Hippocampal formation (tissue), 2 donors: Measurements from ENCODE around the gene LENG9.

Source experiments
- DNase-seq, 2 donors: peaks; one replicate each; lab custom pipeline; 2025; lab: John Stamatoyannopoulos, UW

The LENG9 gene

DNA sequence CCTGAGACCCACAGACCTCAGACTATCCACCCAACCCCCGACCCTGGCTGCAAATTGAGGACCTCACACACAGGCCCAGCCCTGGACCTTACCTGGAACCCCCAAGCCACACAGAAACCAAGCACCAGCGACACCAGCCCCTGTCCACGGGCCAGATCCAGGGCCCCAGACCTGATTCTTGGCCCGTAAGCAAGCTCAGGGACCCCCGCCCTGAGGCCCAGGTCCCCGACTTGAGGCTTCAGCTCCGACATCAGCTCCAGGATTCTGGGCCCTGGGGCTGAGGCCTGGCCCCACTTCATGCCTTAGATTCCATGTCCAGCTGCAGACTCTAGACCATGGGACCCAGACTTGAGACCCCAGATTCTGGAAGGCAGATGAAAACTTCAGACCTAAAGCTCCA lies 42.1 kb downstream of the LENG9 start:
- no peak for DNase-seq

DNA sequence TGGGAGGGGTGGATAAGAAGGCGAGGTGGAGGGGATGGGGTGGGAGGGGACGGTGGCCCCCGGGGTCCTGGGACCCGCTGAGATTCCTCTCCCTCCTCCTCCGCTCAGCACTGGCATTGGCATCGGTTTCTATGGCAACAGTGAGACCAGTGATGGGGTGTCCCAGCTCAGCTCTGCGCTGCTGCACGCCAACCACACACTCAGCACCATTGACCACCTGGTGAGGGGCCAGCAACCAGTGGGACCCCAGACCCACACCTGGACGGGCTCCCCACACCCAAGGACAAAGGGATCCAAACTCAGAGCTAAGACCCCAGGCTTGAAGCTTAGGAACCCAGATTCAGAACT lies 42.4 kb downstream of the LENG9 start:
- no peak for DNase-seq

- DNase-seq = peak; percentile 97 to 99
Measured at GRCh38 chr19:54420383-54421168, 43.0 kb downstream of the LENG9 start.

DNA sequence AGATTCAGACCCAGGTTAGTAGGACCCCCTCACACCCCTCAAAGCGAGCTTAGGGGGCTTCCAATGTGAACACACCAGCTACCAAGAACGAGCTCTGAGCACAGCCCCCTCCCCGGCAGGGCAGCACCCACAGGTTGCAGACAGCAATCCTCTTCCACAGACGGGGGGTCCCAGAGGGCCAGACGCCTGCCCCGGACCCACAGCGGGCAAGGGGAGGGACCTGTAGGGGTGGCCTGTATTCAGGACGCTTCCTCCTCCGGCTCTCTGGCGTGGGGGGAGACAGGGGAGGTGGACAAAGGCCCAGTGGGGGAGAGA lies 43.6 kb downstream of the LENG9 start:
- no peak for DNase-seq

DNA sequence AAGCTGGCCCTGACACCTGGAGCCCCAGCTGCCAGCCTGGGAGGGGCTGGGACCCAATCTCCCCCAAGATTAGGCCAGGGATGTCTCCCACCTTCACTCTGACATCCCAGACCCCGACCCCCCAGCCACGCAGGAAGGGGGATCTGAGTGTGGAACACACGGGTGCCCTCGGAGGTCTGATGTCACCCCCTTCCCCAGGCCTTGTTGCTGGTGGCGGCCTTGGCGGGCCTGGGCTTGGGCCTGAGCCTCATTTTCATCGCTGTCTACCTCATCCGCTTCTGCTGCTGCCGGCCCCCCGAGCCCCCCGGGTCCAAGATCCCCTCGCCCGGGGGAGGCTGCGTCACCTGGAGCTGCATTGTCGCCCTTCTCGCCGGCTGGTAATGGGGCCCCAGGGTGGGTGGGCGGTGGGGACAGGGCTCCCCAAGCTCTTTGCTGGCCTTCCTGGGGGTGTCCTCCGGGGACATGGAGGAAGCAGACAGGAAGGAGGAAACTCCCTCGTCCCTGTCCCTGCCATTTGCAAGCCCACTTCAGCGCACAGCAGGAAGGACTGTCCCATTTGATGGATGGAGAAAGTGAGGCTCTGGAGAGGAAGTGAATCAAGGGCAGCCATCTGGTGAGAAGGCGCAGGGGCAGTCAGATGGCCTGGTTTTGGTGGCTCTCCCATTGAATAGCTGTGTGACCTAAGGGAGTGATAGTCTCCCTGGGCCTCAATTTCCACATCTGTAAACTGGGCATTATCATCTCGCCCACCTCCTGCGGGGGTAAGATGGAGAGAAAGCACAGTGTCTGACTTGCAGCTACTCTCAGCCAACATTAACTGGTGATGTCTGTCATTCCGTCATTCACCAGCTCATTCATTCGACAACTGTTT lies 44.4 kb downstream of the LENG9 start:
- no peak for DNase-seq

GRCh38 chr19:54418030-54418929 lies 45.3 kb downstream of the LENG9 start:
- peak; percentile 42 to 72 for DNase-seq

- DNase-seq = no peak
Measured at GRCh38 chr19:54416695-54417491, 46.7 kb downstream of the LENG9 start.

DNA sequence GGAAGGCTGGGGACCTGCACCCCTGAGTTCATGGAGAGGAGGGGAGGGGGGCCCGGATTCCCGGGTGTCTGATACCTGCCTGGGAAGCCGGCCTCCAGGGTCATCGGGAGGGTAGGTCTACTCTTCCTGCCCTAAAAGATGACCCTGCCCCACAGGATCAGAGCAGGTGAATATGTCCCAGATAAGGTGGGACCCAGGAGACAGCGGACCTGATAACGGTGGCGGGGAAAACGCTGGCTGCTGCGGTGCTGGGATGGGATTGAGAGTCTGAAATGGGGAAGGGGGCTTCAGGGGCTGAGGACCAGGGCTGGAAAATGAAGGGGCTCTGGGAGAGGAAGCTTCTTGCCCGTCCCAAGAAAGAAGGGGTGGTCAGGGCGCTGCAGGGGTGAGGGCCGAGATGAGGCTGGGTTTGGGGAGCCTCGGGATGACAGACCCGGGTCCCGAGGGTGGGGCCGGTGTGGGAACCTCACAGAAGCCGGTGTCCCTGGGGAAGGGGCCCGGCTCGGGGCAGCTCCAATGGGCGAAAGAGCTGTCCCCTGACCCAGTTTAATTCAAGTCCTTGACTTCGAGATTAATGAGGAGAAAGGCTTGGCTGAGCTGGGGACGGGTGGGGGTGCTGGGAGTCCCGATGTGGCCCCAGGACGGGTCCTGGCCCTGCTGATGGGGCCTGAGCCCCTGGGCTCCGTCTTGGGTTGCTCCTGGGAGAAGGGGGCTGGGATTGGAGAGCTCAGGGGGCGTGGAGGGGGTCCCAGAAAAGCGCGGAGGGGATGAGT lies 47.5 kb downstream of the LENG9 start:
- no peak for DNase-seq

DNA sequence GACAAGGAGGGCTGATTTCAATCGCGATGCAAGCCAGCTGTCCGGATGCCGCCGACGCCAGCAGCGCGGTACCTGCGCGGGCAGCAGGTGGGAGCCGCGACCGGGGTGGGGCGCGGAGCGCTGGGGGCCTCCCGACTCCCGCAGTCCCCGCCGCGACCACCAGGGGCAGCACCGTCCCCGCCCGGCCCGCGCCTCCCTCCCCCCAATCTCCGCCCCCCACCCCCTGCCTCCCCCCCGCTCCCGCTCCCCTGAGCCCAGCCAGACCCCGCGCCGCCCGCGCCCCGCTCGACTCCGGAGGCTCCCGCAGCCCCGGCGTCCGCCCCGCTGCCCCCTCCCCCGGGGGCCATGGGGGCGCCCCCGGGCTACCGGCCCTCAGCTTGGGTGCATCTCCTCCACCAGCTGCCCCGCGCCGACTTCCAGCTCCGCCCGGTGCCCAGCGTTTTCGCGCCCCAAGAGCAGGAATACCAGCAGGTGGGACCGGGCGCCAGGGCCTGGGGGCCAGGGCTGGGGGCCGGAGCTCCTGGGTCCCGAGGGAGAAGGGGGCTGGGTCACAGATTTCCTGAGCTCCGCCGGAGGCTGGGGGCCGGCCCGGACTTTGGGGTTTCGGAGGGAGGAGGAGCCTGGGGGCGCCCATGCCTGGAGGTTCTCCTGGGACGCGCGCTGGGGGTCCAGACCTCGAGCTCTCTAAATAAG lies 48.2 kb downstream of the LENG9 start, which contains the start of gene TTYH1:
Gene TTYH1, plus strand, starts transcription at position 257 of the 693 bp plus-strand sequence. Its CDS starts 89 bp downstream, at position 346.
- peak in 1 of 2 donors; percentile 63 for DNase-seq

- no peak for DNase-seq
Measured at GRCh38 chr19:54414156-54414555, 49.4 kb downstream of the LENG9 start.

DNA sequence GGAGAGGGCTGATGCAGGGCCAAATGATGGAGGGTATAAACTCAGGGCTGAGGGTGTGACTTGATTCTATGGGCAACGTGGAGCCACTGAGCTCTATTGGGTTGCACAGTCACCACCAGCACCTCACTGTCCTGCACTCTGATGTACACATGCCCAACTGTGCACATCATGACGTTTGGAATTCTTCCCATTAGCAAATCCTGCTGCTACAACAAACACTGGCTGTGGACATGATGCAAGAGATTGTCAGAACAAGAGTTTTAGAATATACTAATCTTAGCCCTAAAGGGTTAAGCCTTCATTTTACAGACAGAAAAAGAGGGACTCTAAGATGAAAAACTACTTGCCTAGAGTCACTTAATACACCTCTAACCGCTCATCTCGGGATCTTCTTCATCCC lies 50.7 kb downstream of the LENG9 start:
- DNase-seq = no peak
